ENCODE results near the gene MTF1. TPM values are rescaled to one million over a fixed set of nuclear protein-coding genes. Genes with fewer than 3 reads are reported as not detected.

The MTF1 gene
- total RNA-seq, 3 donors from 2014 or later, result 4.9 to 5.3 (median 5.0) TPM

GRCh38 chr1:37849480-37849879 is 9.9 kb downstream of the MTF1 start:
- TF ChIP-seq POLR2A (IDR thresholded peaks at IDR 0.05), result no peak
- no peak for TF ChIP-seq POLR2AphosphoS5 (IDR thresholded peaks at IDR 0.05)
- TF ChIP-seq CTCF (IDR thresholded peaks at IDR 0.05), result no peak
- Histone ChIP-seq H3K9me3 (no peaks in the 10 kb centered on the region), H3K4me3 (no peak overlapping the region), H3K36me3 (no peaks in the 10 kb centered on the region), H3K27ac (no peak overlapping the region), H3K27me3 (no peaks in the 10 kb centered on the region), H3K4me1 (no peaks in the 10 kb centered on the region)
- intact Hi-C loops (cut with DNase I; ENCODE audit: low total_unique reads), result loop anchor here (5.0 to 10.0 kb wide), 2 partner anchors 287 to 1365 kb away; no protein-coding TSS in a partner anchor
- no peak for DNase-seq (ENCODE audit: low spot score in 2 of 2)

GRCh38 chr1:37846647-37847339 is 12.6 kb downstream of the MTF1 start:
- Histone ChIP-seq H3K9me3 (no peaks in the 10 kb centered on the region), H3K36me3 (no peaks in the 10 kb centered on the region), H3K27ac (no peak overlapping the region), H3K27me3 (no peaks in the 10 kb centered on the region), H3K4me3 (no peak overlapping the region), H3K4me1 (no peaks in the 10 kb centered on the region)
- DNase-seq (ENCODE audit: low spot score in 2 of 2), result no peak
- TF ChIP-seq CTCF (IDR thresholded peaks at IDR 0.05), result no peak
- no peak for TF ChIP-seq POLR2A (IDR thresholded peaks at IDR 0.05)
- TF ChIP-seq POLR2AphosphoS5 (IDR thresholded peaks at IDR 0.05), result no peak
- intact Hi-C loops (cut with DNase I; ENCODE audit: low total_unique reads), result loop anchor here (5.0 to 10.0 kb wide), 2 partner anchors 284 to 1368 kb away; no protein-coding TSS in a partner anchor

GRCh38 chr1:37845786-37846185 is 13.6 kb downstream of the MTF1 start:
- H3K27ac ChIP-seq, result no peak overlapping the region
- intact Hi-C loops (cut with DNase I; ENCODE audit: low total_unique reads), result loop anchor here (5.0 to 10.0 kb wide), 2 partner anchors 283 to 1369 kb away; no protein-coding TSS in a partner anchor

GRCh38 chr1:37845049-37845646 is 14.2 kb downstream of the MTF1 start:
- DNase-seq (ENCODE audit: low spot score in 2 of 2), result no peak
- Histone ChIP-seq H3K4me3 (no peak overlapping the region), H3K27ac (no peak overlapping the region), H3K36me3 (no peaks in the 10 kb centered on the region), H3K9me3 (no peaks in the 10 kb centered on the region), H3K27me3 (no peaks in the 10 kb centered on the region), H3K4me1 (no peaks in the 10 kb centered on the region)
- no peak for TF ChIP-seq POLR2A (IDR thresholded peaks at IDR 0.05)
- no peak for TF ChIP-seq CTCF (IDR thresholded peaks at IDR 0.05)
- no peak for TF ChIP-seq POLR2AphosphoS5 (IDR thresholded peaks at IDR 0.05)
- intact Hi-C loops (cut with DNase I; ENCODE audit: low total_unique reads), result loop anchor here (5.0 to 10.0 kb wide), 2 partner anchors 283 to 1370 kb away; no protein-coding TSS in a partner anchor

More at GRCh38 chr1:37845786-37846185, 13.6 kb downstream of the MTF1 start:
- no peak for DNase-seq (ENCODE audit: low spot score in 2 of 2)
- no peak overlapping the region for H3K4me3 ChIP-seq
- H3K36me3 ChIP-seq, result no peaks in the 10 kb centered on the region
- H3K9me3 ChIP-seq, result no peaks in the 10 kb centered on the region
- no peaks in the 10 kb centered on the region for H3K27me3 ChIP-seq
- TF ChIP-seq CTCF (IDR thresholded peaks at IDR 0.05) (no peak), POLR2A (IDR thresholded peaks at IDR 0.05) (no peak), POLR2AphosphoS5 (IDR thresholded peaks at IDR 0.05) (no peak)
- no peaks in the 10 kb centered on the region for H3K4me1 ChIP-seq

- H3K4me1 ChIP-seq, result no peaks in the 10 kb centered on the region
- TF ChIP-seq CTCF (IDR thresholded peaks at IDR 0.05) (no peak), POLR2A (IDR thresholded peaks at IDR 0.05) (no peak), POLR2AphosphoS5 (IDR thresholded peaks at IDR 0.05) (no peak)
- H3K36me3 ChIP-seq, result no peaks in the 10 kb centered on the region
- H3K4me3 ChIP-seq, result no peak overlapping the region
- H3K27ac ChIP-seq, result no peak overlapping the region
- no peak for DNase-seq (ENCODE audit: low spot score in 2 of 2)
- no peaks in the 10 kb centered on the region for H3K9me3 ChIP-seq
- intact Hi-C loops (cut with DNase I; ENCODE audit: low total_unique reads), result loop anchor here (10.0 kb wide), 1 partner anchor 1370 kb away; no protein-coding TSS in a partner anchor
- H3K27me3 ChIP-seq, result no peaks in the 10 kb centered on the region
Measured at GRCh38 chr1:37844536-37844935, 14.9 kb downstream of the MTF1 start.

Measured in breast epithelium (tissue), 4 donors.